Chondrocyte (in vitro differentiated cells): ENCODE measurements around the gene CEP85. TPM values are rescaled to one million over a fixed set of nuclear protein-coding genes. Genes with fewer than 3 reads are reported as not detected.
A peak's percentile ranks its signal among the peaks of the same experiment; 100 is the strongest.

Experiments used
- DNase-seq: peaks from one replicate; pipeline ENCODE4 v3.0.0; 2021; ENCODE audit warnings: mixed read lengths, low spot score
- H3K27ac Mint-ChIP-seq: one replicate; pipeline ENCODE4 v1.8.0; 2021; ENCODE audit warnings: mild to moderate bottlenecking, moderate library complexity, mixed read lengths; ENCODE audit not compliant: unreplicated experiment
- H3K27me3 Mint-ChIP-seq: 2 replicates; pipeline ENCODE4 v1.8.0; 2021; ENCODE audit warnings: low read depth, mixed read lengths
- H3K36me3 Mint-ChIP-seq: 2 replicates; pipeline ENCODE4 v1.8.0; 2021; ENCODE audit warnings: low read depth, mixed read lengths
- H3K4me1 Mint-ChIP-seq: 2 replicates; pipeline ENCODE4 v1.8.0; 2021; ENCODE audit warnings: low read depth, mild to moderate bottlenecking, mixed read lengths
- H3K4me3 Mint-ChIP-seq: one replicate; pipeline ENCODE4 v1.8.0; 2021; ENCODE audit warnings: mild to moderate bottlenecking, moderate library complexity, mixed read lengths; ENCODE audit not compliant: unreplicated experiment
- H3K9me3 Mint-ChIP-seq: 2 replicates; pipeline ENCODE4 v1.8.0; 2021; ENCODE audit warnings: low read depth, mixed read lengths
- total RNA-seq: library from RNA; stranded (reverse); gene quantifications from 3 replicates; pipeline ENCODE4 v1.2.1, GENCODE V29; 2021
- TF ChIP-seq, protein P1 (sequence below): fragments of 200-600 bp; sonication (generic); IDR thresholded peaks from 2 replicates; pipeline ENCODE4 v1.5.0; 2021; ENCODE audit warnings: antibody characterized with exemption, mild to moderate bottlenecking, moderate library complexity

The CEP85 gene
- total RNA-seq, 1 donor from 2014 or later, result 13.1 TPM

DNA sequence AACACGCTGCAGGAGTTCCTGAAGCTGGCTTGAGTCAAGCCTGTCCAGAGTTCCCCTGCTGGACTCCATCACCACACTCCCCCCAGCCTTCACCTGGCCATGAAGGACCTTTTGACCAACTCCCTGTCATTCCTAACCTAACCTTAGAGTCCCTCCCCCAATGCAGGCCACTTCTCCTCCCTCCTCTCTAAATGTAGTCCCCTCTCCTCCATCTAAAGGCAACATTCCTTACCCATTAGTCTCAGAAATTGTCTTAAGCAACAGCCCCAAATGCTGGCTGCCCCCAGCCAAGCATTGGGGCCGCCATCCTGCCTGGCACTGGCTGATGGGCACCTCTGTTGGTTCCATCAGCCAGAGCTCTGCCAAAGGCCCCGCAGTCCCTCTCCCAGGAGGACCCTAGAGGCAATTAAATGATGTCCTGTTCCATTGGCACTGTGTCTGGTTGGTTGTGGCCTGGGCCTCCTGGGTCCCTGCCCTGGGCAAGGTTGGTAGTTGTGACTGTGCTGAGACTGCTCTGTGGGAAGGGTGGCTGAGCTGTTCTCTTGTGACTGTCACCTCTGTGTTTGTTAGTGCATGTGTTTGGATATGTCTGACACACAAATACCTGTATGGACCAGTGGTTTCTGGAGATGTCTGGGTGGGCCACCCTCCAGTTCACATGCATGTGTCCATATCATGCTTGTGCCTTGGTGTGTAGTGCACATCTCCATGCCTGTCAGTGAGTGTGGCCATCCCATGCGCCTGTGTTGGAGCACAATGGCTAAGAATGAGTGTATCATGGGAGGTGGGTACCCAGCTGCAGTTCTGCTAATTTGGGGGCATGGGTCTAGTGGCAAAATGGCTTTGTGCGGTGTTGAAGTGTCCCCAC is 47.3 kb downstream of the CEP85 start:
- Mint-ChIP-seq H3K9me3 (no peaks in the 10 kb centered on the region), H3K27me3 (no peaks in the 10 kb centered on the region), H3K27ac (peak overlapping the region; percentile 75), H3K4me3 (peak overlapping the region; percentile 85), H3K36me3 (peaks cover 7% of the 10 kb centered on the region), H3K4me1 (peaks cover 80% of the 10 kb centered on the region)
- TF ChIP-seq, protein P1, sequence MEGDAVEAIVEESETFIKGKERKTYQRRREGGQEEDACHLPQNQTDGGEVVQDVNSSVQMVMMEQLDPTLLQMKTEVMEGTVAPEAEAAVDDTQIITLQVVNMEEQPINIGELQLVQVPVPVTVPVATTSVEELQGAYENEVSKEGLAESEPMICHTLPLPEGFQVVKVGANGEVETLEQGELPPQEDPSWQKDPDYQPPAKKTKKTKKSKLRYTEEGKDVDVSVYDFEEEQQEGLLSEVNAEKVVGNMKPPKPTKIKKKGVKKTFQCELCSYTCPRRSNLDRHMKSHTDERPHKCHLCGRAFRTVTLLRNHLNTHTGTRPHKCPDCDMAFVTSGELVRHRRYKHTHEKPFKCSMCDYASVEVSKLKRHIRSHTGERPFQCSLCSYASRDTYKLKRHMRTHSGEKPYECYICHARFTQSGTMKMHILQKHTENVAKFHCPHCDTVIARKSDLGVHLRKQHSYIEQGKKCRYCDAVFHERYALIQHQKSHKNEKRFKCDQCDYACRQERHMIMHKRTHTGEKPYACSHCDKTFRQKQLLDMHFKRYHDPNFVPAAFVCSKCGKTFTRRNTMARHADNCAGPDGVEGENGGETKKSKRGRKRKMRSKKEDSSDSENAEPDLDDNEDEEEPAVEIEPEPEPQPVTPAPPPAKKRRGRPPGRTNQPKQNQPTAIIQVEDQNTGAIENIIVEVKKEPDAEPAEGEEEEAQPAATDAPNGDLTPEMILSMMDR, result no peak
- no peak for DNase-seq

DNA sequence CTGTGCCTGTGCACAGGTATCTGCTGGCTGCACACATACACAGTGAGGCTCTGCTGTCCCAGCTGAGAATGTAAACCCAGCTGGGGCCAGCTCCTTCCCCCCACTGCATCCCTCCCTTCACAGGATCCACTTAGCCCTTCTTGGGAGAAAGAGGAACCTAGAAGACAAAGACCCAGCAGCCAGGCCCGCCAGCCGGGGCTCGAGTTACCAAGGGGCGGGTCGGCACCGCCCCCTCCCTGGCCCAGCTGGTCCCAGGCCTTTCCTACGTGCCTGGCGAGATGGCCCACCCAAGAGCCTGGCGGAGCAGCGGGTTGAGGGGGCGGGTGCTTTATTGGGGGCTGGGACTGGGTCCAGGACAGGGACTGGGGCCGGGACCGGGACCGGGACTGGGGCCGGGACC is 48.0 kb downstream of the CEP85 start:
- Mint-ChIP-seq H3K4me1 (peaks cover 75% of the 10 kb centered on the region), H3K9me3 (no peaks in the 10 kb centered on the region), H3K27ac (no peak overlapping the region), H3K4me3 (peak overlapping the region; percentile 85), H3K27me3 (no peaks in the 10 kb centered on the region), H3K36me3 (peaks cover 5% of the 10 kb centered on the region)
- no peak for DNase-seq
- TF ChIP-seq, protein P1, result no peak

DNA sequence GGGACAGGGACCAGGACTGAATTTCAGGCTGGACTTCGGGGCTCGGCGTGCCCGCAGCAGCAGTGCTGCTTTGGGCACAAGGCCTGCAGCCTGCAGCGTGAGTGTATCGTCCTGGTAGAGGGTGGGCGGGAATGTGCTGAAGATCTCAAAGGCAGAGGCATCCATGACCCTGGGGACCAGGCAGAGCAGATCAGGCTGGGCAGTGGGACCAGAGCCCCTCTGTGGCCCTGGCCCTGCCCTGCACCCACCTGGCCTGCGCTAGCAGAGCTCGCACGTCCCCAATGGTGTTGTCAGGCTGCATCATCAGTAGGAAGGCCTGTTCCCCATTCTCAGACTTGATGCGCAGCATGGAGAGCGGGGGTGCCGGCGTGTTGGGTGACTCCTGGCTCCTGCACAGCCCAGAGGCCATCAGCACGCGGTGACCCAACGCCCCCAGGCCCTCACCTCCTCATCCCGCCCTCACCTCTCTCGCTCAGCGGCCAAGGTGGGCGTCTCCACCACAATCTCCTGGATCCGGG is 48.5 kb downstream of the CEP85 start:
- Mint-ChIP-seq H3K27ac (no peak overlapping the region), H3K4me1 (peaks cover 75% of the 10 kb centered on the region)

DNA sequence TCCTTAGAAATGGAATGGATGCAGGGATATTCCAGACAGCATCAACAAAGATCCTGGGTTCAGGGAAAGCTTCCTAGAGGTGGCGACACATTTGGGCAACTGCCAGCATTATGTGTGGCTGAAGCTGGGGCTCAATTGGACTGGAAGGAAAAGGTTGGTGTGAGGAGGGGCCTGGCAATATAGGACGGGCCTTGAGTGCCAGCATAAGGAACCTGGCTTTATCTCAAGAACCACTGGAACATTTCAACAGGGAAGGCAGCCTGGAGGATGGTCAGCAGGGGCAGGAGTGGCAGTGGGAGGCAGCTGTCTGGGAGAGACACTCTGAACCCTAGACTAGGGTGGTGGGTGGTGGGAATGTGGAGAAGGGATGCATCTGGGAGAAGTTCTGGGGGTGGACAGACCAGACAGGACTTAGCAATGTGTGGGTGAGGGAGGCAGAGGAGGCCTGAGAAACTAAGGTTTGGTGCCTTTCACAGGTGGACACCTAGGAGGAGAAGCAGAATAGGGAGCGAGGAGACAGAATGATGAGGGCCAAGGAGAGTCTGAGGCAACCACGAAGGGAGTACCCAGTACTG is 49.4 kb downstream of the CEP85 start:
- H3K27ac Mint-ChIP-seq, result peak overlapping the region; percentile 52
- H3K27me3 Mint-ChIP-seq, result no peaks in the 10 kb centered on the region
- no peak overlapping the region for H3K4me3 Mint-ChIP-seq
- H3K36me3 Mint-ChIP-seq, result peaks cover 5% of the 10 kb centered on the region
- no peaks in the 10 kb centered on the region for H3K9me3 Mint-ChIP-seq
- DNase-seq, result no peak
- peaks cover 69% of the 10 kb centered on the region for H3K4me1 Mint-ChIP-seq
- TF ChIP-seq, protein P1, result no peak

More for the DNA sequence above, 48.5 kb downstream of the CEP85 start:
- no peak for DNase-seq
- H3K4me3 Mint-ChIP-seq, result no peak overlapping the region
- TF ChIP-seq, protein P1, result no peak
- H3K27me3 Mint-ChIP-seq, result no peaks in the 10 kb centered on the region
- H3K9me3 Mint-ChIP-seq, result no peaks in the 10 kb centered on the region
- H3K36me3 Mint-ChIP-seq, result peaks cover 5% of the 10 kb centered on the region

DNA sequence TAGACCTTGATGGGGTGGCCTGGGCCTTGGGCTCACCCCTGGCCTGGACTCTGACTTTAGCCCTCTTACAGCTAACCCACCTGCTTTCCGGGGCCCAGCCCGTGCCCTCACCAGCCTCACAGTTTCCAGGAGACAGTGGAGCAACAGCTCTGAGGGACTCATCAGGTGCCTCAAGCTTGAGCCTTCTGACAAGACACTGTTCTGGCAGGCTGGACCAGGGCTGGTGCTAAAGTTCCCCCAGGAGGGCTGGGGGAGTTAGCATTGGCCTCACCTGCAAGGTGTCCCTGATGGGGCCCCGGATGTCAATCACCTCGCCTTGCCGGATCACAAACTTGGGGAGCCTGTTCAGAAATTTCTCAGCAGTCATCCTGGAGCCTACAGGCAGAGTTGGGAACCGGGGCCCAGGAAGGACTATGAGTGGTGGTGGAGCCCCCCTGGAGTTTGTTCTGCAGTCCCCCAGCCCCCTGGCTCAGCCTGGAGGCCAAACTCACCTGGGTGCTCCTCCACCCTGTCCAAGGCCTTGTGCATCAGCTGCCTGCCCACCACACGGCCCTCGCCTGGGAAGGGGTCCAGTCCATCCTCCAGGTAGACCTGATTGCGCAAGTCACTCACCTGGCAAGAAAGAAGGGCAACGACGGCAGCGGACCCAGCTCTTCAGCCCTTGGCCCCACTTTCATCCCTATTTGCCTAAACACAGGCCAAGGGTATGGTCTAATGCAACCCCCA is 50.0 kb downstream of the CEP85 start:
- DNase-seq, result no peak
- no peaks in the 10 kb centered on the region for H3K27me3 Mint-ChIP-seq
- no peak overlapping the region for H3K4me3 Mint-ChIP-seq
- H3K27ac Mint-ChIP-seq, result peak overlapping the region; percentile 97
- peaks cover 63% of the 10 kb centered on the region for H3K4me1 Mint-ChIP-seq
- TF ChIP-seq, protein P1, result no peak
- H3K36me3 Mint-ChIP-seq, result peaks cover 5% of the 10 kb centered on the region
- no peaks in the 10 kb centered on the region for H3K9me3 Mint-ChIP-seq
